Gastrocnemius medialis (tissue), 4 donors: ENCODE results near the gene MAGEB2.

Experiments
- POLR2A ChIP-seq, 2 donors: fragments of 450-650 bp; IDR thresholded peaks; one replicate each; pipeline ENCODE4 v1.6.1; 2017; ENCODE audit warnings: antibody characterized with exemption in 2 of 2, mild to moderate bottlenecking in 2 of 2, moderate library complexity in 2 of 2
- TF ChIP-seq, protein P1 (sequence below), 5 experiments: fragments of 450-650 bp in 3 of 5; fragments of 200-600 bp in 2 of 5; sonication (generic) in 2 of 5; IDR thresholded peaks in 4 of 5; conservative IDR thresholded peaks in 1 of 5; 1 replicate in 4 of 5; 2 replicates in 1 of 5; pipeline ENCODE4 v1.5.1; 2016 to 2019; ENCODE audit warnings: antibody characterized with exemption in 5 of 5, mild to moderate bottlenecking in 3 of 5, moderate library complexity in 3 of 5

DNA sequence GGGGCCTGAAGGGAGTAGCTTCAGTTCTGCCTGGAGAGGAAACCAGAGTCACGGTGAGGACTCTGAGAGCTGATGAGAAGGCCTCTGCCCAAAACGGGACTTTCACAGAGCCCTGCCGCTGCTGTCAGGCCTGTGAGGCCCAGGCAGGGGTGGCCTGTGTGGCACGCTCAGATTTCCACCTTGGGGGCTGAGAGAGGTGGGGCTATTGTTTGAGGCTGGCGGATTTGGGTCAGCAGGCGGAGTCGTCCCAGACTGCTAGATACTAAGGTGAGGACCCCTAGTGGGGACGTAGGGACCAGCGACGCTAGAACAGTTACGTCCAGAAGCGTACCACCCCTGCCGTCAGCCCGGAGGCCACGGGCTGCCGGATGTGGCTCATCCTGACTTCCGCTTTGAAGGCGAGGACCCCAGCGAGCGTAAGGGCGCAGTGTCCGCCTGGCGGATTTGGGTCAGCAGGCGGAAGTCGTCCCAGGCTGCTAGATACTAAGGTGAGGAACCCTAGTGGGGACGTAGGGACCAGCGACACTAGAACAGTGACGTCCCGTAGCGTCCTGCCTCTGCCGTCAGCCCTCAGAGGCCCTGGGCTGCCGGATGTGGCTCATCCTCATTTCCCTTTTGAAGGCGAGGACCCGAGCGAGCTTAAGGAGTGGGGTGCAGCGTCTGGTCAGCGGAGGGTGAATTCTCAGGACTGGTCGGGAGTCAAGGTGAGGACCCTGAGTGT, 31.6 kb downstream of the MAGEB2 start, which contains the start of gene MAGEB1:
- TF ChIP-seq, protein P1, sequence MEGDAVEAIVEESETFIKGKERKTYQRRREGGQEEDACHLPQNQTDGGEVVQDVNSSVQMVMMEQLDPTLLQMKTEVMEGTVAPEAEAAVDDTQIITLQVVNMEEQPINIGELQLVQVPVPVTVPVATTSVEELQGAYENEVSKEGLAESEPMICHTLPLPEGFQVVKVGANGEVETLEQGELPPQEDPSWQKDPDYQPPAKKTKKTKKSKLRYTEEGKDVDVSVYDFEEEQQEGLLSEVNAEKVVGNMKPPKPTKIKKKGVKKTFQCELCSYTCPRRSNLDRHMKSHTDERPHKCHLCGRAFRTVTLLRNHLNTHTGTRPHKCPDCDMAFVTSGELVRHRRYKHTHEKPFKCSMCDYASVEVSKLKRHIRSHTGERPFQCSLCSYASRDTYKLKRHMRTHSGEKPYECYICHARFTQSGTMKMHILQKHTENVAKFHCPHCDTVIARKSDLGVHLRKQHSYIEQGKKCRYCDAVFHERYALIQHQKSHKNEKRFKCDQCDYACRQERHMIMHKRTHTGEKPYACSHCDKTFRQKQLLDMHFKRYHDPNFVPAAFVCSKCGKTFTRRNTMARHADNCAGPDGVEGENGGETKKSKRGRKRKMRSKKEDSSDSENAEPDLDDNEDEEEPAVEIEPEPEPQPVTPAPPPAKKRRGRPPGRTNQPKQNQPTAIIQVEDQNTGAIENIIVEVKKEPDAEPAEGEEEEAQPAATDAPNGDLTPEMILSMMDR (IDR thresholded peaks at IDR 0.05 in 4 of 5, conservative IDR thresholded peaks at IDR 0.05 in 1 of 5) = no peak
- no peak for TF ChIP-seq POLR2A (IDR thresholded peaks at IDR 0.05)
